GM21825 (cell line): Measurements from ENCODE around the gene KRR1.
"Not testable (repeated sequence)": the region's sequence is repeated elsewhere in the genome, so short reads cannot be mapped to it uniquely, and the experiment has no call there.

Experiments used
- ATAC-seq: cut with Tn5 transposase; IDR thresholded peaks from one replicate; pipeline ENCODE4 v1.9.1; 2021; ENCODE audit warnings: mild to moderate bottlenecking, moderate library complexity; ENCODE audit not compliant: unreplicated experiment

Gene KRR1

DNA sequence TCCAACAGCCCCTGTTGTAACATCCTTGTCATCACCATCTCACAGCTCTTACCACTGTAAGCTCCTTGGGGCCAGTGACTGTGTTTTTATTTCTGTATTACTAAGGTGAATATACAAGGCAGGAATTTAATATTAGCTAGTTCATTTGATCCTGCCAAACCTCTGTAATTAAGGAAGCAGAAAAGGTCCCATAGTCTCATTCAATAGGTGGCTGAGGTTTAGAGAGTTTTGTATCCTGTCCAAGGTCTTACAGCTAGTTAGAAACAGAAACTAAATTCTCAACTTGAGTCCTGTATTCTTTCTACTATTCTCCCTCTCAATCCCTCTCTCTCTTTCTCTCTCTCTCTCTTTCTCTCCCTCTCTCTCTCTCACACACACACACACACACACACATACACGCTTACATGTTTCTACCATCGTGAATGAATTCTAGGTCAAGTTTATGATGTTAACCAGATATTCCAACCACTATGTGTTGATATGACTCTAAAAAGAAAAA, 31.4 kb downstream of the KRR1 start:
- ATAC-seq: peak; percentile 40

DNA sequence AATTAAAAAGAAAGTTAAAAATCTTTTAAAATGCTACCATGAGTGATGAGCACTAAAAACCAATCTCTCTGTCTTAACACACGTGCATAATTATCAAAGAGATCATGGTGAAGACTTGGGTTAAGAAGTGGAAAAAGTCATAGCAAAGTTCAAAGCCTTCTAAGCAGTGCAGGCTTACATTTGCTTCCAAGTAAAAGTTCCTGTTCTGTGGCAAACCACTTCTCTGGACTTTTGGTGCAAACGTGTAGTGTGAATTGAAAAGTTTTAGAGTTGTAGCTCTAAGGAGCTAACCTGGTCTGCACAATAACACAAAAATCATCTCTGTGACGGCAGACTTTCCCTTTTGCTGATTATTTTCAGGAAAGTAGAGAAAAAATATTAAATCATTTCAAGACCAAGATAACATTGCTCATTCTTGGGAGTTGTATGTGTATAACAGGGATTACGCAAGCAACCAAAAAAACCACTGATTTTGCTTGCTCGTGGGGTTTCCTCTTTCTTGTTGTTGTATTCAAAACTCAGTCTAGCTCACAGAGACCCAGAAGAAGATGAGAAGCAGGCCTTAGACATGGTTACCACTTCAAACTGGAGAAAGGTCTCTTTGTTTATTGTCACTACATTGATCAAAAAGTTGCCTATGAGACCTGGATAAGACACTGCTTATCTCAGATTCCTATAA, 33.2 kb downstream of the KRR1 start:
- peak; percentile 23 for ATAC-seq

DNA sequence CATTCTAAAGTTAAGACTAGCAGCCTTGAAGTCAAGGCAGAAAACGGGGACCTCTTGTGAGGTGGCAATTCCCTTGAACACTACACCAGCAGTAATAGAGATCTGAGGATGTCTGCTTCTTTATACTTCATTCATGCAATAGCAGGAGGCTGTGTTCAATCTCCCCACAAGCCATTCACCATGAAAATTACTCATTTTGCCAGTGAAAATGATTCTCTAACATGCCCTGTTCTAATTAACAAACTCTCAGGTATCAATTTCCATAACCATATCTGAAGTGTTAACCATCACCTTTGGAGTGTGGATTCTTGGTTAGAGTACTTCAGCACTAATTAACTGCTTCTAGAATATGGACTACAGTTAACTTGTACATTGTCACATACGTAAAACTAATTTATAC, 34.3 kb downstream of the KRR1 start:
- no peak for ATAC-seq

DNA sequence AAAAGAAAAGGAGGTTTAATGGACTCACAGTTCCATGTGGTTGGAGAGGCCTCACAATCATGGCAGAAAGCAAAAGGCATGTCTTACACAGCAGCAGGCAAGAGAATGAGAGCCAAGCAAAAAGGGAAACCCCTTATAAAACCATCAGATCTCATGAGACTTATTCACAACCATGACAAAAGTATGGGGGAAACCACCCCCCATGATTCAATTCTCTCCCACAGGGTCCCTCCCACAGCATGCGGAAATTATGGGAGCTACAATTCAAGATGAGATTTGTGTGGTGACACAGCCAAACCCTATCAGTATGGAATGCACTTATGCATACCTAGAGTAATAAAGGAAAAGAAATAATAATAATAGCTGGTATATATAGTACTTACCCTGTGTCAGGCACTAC, 35.3 kb downstream of the KRR1 start:
- ATAC-seq: no peak

DNA sequence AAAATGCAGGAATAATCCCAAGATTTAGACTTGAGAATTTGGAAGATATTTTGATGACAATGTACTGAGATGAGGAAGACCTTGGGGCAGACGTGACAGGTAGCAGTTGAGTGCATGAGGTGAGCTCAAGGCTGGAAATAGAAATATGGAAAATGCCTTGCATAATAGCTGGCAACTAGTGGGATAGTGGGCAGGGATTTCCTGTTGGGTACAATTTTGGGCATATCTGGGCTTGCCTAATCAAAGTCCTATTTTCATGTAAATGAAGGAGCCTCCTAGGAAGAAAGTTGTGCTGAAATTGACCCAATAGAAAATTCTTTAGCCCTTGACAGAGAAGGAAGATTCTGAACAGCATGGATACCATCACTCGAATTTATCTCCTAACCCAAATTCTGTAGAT, 37.3 kb downstream of the KRR1 start:
- no peak for ATAC-seq

DNA sequence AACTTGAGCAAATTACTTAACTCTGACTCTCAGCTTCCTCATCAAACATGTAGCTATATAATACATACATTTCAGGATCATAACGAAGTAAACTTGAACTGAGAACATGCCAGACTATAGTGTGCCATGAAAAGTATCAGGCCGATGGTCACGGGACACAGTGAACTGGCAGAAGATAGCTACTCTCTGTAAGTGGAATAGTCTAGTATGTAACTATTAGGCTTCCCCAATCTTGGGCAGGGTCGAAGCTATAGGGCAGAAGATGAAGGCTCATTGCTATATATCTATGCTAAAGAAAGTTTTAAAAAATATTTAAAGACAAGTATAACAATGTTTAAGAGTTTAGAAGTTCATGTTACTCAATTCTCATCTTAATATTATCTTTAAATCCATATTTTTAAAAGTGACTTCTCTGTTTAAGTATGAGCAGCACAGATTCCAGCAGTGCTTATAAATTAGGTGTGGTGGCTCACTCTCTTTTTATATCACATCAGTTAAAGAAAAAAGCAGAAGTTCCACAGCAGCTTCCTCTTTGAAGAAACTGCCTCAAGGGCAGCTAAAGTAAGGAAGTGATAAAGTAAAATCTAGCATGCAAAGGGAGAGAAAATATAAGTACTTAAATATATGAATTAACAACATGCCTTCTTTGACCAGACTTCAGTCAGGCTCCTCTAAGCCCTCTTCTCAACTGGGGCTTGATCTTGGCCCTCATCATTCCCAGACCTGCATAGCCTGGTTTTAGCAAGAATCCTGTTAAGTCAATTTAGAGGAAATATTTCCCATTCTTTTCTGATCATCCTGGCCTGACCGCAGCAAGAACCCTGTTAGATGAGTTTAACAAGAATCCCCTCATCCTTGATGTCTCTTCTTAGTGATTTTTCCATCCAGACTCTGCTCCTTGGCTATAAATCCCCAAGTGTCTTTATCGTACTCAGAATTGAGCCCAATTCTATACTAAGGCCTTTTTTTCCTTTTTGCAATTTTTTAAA, 39.2 kb downstream of the KRR1 start:
- no peak for ATAC-seq

DNA sequence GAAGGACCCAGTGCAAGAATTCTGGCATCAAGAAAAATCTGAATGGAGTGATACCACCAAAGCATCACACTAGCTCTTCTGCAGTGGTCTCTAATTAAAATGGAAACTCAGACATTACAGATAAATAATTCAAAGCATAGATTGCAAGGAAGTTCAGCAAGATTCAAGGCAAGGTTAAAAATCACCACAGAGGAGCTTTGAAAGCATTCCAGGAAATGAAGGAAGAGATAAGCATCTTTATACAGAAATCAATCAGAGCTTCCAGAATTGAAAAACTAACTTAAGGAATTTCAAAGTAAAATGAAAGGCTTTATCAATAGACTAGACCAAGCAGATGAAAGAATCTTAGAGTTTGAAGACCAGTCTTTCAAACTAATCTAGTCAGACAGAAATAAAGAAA, 51.2 kb downstream of the KRR1 start:
- ATAC-seq: no peak

DNA sequence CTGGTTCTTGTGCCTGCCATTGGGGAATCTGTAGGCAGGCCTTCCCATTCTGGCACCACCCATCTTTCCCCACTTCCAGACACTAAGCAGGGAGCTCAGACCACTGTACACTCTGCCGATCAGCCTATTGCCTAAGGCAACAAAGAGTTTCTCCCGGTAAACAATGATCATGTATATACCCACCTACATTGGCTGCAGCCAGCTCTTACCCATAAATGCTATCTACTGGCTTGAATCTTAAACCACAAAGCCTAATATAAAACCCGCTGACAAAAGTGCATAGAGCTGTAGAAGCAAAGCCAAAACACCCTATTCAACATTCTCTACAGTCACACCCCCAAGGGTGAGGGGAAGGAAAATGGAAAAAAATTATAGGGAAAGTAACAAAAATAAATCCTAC, 51.7 kb downstream of the KRR1 start:
- ATAC-seq: no peak

DNA sequence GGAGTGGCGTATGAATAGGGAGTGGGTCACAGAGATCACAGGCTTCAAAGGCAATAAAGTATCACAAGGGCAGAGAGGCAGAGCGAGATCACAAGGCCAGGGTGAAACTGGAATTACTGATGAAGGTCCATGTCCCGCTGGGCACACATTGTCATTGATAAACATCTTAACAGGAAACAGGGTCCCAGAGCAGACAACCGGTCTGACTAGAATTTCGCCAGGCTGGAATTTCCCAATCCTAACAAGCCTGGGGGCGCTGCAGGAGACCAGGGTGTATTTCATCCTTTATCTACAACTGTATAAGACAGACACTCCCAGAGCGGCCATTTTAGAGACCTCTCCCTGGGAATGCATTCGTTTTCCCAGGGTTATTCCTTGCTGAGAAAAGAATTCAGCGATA, 53.5 kb downstream of the KRR1 start:
- not testable (repeated sequence) for ATAC-seq

DNA sequence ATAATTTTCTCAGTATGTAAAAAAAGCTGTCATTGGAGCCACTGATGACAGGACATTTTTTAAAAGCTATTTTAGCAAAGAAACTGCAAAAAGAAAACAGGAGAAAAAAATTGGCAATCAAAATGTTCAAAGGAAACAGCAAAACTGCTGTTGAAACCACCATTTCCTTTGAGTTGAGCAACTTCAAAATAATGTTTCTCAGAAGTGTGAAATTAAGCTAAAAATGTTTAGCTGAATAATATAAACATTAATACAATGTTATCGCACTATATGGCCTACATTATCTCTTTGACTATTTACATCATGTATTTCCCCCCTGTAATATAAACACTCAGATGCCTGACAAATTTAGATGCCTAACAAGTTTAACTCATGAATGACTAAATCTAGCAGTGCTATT, 54.2 kb downstream of the KRR1 start:
- ATAC-seq: no peak

DNA sequence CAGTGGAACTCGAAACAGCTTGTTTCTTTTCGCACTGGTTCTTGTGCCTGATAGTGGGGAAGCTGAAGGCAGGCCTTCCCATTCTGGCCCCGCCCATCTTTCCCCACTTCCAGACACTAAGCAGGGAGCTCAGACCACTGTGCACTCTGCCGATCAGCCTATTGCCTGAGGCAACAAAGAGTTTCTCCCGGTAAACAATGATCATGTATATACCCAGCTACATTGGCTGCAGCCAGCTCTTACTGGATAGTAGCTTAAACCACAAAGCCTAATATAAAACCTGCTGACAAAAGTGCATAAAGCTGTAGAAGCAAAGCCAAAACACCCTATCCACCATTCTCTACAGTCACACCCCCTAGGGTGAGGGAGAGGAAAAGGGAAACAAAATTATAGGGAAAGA, 55.6 kb downstream of the KRR1 start:
- no peak for ATAC-seq

DNA sequence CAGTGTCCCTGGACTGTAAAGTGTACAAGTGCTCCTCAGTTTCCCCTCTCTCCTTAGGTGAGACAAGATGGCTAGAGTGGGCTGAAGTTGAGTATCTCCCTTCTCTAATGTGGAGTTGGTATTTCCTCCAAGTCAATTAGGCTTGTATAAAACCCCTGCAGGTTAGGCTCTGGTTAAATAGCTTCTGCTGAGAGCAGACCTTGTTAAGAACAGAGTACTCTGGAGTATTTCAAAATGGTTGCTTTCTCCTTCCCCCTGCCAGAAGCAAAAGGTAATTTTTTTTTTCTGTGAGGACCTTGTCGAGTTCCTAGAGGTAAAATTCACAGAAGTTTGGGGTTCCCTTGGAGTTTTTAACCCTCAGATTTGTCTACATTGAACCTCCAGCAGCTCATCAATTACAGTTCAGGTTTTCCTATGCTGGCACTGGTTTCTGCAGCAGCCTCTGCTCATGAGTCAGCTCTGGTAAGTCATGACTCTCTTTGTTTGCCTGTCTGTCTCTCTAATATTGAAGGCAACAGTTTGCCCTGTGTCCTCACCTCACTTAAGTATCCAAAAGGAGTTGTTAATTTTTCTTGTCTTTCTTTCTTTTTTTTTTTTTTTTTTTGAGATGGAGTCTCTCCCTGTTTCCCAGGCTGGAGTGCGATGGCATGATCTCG, 58.6 kb downstream of the KRR1 start:
- no peak for ATAC-seq

DNA sequence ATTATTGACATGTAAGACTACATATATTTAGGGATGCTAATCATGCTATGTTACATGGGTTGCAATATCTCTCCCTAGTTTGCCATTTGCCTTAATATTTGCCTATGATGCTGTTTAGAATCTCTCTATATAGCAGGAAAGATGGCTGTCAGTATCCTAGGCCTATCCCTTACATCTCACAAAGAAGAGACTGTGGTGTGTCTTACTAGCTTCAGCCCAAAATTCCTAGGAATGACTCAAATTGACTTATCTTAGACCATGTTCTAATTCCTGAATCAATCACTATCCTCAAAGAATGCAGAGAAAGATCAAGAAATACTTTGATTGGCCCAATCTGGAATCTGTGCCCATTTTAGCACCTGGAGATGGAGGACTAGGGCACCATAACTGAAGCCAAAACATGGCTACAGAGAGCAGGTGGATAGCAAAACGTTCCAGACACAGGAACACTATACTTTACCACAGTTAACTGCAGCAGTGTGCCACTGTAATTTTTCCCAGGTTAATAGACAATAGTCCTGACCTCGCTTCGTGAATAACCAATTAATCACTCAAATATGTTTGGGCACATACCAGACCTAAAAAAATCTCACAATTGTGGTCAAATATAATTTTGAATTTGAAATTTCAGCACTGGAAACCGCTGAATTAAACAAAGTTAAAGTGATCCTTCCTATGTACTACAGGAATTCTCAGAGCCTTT, 63.6 kb downstream of the KRR1 start:
- ATAC-seq: no peak

DNA sequence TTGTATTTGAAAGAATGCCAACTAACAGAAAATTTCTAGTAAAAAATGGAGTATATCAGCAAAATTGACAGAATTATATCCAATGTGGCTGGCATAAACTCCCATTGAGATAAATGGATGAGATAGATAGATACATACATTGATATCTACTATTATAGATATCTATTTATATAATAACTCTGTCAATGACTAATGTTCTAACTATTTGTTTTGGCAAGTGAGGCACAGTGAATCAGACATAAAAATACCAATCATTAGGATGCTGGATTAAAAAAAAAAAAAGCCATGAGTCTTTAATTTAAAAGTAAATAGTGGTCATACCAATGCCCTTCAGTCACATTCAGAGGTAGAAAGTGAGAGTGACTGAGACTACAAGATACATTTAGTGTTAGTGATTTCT, 64.6 kb downstream of the KRR1 start:
- no peak for ATAC-seq

DNA sequence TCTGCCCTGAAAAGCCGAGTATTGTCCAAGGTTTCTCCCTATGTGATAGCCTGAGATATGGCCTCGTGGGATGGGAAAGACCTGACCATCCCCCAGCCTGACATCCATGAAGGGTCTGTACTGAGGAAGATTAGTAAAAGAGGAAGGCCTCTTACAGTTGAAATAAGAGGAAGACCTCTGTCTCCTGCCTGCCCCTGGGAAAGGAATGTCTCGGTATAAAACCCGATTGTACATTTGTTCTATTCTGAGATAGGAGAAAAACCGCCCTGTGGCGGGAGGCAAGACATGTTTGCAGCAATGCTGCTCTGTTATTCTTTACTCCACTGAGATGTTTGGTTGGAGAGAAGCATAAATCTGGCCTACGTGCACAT, 66.3 kb downstream of the KRR1 start:
- ATAC-seq: not testable (repeated sequence)

DNA sequence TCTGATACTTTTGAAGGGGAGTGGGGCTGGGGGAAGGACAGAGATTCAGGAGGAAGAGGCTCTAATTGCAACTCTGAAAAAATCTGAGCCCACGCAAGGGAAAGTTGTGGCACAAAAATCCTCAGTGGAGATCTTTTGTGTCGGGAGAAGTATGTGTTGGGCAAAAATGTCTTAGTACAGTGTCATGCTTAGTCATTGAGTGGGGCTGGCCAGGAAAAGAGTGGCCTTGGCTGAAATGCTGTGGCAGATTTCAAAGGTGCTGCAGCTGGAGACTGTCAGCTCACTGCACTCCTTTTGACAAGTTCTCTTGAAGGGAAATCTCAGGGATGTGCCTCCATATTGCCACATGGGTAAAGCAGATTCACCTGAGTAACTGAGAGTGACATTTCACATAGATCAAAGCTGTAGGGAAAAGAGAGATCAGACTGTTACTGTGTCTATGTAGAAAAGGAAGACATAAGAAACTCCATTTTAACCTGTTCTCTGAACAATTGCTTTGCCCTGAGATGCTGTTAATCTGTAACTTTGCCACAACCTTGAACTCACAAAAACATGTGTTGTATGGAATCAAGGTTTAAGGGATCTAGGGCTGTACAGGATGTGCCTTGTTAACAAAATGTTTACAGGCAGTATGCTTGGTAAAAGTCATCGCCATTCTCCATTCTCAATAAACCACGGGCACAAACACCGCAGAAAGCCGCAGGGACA, 66.8 kb downstream of the KRR1 start:
- no peak for ATAC-seq

DNA sequence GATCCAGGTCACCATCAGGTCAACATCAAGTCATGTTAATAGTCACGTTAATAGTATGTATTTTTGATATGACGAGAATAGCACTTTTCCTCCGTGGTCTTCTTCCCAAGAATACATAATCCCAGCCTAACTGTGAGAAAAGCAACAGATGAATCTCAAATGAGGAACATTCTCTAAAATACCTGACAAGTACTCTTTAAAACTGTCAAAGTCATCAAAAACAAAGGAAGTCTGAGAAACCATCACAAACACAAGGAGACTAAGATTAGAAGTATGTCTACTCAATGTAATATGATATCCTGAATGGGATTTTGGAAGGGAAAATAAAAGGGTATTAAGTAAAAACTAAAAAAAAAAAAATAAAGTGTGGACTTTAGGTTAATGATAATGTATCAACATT, 67.7 kb downstream of the KRR1 start:
- no peak for ATAC-seq

DNA sequence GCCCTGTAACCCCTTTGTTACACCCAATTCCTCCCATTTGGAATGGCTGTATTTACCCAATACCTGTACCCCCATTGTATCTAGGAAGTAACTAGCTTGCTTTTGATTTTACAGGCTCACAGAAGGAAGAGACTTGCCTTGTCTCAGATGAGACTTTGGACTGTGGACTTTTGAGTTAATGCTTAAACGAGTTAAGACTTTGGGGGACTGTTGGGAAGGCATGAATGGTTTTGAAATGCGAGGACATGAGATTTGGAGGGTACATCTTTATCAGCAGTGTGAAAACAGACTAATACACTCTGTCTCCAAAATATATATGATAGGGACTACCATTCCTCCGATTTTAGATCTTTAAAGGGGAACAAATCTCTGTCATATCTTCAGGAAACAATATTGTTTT, 69.0 kb downstream of the KRR1 start:
- ATAC-seq: not testable (repeated sequence)

DNA sequence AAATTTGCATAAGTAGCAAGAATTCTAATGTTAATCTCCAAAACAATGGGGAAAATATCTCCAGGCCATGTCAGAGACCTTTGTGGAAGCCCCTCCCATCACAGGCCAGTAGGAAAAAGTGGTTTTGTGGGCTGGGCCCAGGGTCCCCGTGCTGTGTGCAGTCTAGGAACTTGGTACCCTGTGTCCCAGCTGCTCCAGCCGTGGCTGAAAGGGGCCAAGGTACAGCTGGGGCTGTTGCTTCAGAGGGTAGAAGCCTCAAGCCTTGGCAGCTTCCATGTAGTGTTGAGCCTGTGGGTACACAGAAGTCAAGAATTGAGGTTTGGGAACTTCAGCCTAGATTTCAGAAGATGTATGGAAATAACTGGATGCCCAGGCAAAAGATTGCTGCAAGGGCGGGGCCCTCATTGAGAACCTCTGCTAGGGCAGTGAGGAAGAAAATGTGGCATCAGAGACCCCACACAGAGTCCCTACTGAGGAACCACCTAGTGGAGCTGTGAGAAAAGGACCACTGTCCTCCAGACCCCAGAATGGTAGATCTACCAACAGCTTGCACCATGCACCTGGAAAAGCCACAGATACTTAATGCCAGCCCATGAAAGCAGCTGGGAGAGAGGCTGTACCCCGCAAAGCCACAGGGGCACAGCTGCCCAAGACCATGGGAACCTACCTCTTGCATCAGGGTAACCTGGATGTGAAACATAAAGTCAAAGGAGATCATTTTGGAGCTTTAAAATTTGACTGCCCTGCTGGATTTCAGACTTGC, 69.5 kb downstream of the KRR1 start:
- not testable (repeated sequence) for ATAC-seq
